K562 (cell line): ENCODE data around the gene USP43. TPM values are rescaled to one million over a fixed set of nuclear protein-coding genes. Genes with fewer than 3 reads are reported as not detected.

Experiments used
- HMG20A ChIP-seq: fragments of 450-650 bp; formaldehyde crosslinking; conservative IDR thresholded peaks from 2 replicates; pipeline ENCODE4 v1.4.0; 2020; ENCODE audit warnings: mild to moderate bottlenecking, mixed read lengths
- ZBTB1 ChIP-seq: sonication (generic); formaldehyde crosslinking; IDR thresholded peaks from 2 replicates; pipeline ENCODE4 v1.8.1; 2023; ENCODE audit warnings: missing genetic modification reagents, low read depth, mild to moderate bottlenecking, borderline replicate concordance
- ZNF224 ChIP-seq: sonication (generic); formaldehyde crosslinking; IDR thresholded peaks from 2 replicates; pipeline ENCODE4 v1.8.0; 2022; ENCODE audit warnings: mild to moderate bottlenecking, missing genetic modification reagents
- polyA plus RNA-seq, 8 experiments: library from polyadenylated mRNA; depleted of rRNA in 4 of 8; stranded (reverse) in 5 of 8; unstranded in 3 of 8; fragments of >200 nt; fragmentation: Nextera tagmentation in 2 of 8; fragmentation: Illumina TruSeq in 1 of 8; extraction: Ambion mirVana in 2 of 8; extraction: Trizol in 1 of 8; gene quantifications; 2 replicates each; pipeline versions ENCODE4 v1.2.1 to v1.2.3, GENCODE V29; 2011 to 2014; ENCODE audit warnings: inconsistent platforms in 1 of 8, missing spikeins in 1 of 8
- total RNA-seq, 7 experiments: library from RNA; depleted of rRNA in 6 of 7; stranded (reverse); fragments of >200 nt in 6 of 7; fragmentation: Illumina TruSeq in 2 of 7; extraction: Trizol in 2 of 7; gene quantifications; 2 replicates each; pipeline versions ENCODE4 v1.2.1 to v1.2.3, GENCODE V29; 2011 to 2021; ENCODE audit warnings: low replicate concordance in 1 of 7
- TF ChIP-seq, protein P1 (sequence below): IDR thresholded peaks from 2 replicates; pipeline ENCODE4 v1.6.1; 2014; ENCODE audit warnings: antibody characterized with exemption
- TF ChIP-seq, protein P2 (sequence below), 2 experiments: fragments of 450-650 bp; formaldehyde crosslinking in 1 of 2; IDR thresholded peaks; 2 replicates each; pipeline versions ENCODE4 v1.4.0 to v1.6.1; 2014 to 2020; ENCODE audit warnings: mild to moderate bottlenecking in 2 of 2, borderline replicate concordance in 1 of 2, low read depth in 1 of 2

Gene USP43
- total and polyA plus RNA-seq, 9 of the 15 experiments (the other 6 are each of a cell fraction or from before 2014, with no cell fraction given): 0.01 to 0.18 (median 0.06) TPM; not detected in 1

DNA sequence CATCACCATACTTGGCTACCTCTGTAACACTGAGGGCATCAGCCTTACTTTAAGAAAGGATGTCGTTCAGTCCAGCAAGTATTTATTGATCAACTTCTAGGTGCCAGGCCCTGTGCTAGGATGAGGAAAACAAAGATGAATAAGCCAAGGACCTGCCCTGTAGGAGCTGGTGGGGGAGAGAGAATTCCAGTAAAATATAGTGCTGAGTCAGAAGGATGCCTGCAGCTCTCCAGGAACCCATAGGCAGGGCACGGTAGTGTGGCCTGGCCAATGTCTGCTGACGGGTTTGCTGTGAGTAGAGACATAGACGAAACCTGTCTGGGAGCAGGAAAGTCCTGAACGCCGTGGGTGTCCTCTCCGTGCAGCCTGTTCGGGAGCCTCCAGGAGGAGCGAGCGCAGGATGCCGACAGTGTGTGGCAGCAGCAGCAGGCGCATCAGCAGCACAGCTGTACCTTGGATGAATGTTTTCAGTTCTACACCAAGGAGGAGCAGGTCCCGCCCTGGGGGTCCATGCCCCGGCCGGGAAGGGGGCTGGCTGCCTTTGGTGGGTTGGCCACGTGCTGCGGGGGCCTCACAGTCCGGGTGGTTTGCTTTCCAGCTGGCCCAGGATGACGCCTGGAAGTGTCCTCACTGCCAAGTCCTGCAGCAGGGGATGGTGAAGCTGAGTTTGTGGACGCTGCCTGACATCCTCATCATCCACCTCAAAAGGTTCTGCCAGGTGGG, 55.6 kb downstream of the USP43 start (continued):
- TF ChIP-seq, protein P1, sequence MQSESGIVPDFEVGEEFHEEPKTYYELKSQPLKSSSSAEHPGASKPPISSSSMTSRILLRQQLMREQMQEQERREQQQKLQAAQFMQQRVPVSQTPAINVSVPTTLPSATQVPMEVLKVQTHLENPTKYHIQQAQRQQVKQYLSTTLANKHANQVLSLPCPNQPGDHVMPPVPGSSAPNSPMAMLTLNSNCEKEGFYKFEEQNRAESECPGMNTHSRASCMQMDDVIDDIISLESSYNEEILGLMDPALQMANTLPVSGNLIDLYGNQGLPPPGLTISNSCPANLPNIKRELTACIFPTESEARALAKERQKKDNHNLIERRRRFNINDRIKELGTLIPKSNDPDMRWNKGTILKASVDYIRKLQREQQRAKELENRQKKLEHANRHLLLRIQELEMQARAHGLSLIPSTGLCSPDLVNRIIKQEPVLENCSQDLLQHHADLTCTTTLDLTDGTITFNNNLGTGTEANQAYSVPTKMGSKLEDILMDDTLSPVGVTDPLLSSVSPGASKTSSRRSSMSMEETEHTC: no peak
- TF ChIP-seq HMG20A (CRISPR knock-in tag) (no peak), ZNF224 (CRISPR knock-in tag) (no peak), ZBTB1 (CRISPR knock-in tag) (no peak)
- TF ChIP-seq, protein P2, sequence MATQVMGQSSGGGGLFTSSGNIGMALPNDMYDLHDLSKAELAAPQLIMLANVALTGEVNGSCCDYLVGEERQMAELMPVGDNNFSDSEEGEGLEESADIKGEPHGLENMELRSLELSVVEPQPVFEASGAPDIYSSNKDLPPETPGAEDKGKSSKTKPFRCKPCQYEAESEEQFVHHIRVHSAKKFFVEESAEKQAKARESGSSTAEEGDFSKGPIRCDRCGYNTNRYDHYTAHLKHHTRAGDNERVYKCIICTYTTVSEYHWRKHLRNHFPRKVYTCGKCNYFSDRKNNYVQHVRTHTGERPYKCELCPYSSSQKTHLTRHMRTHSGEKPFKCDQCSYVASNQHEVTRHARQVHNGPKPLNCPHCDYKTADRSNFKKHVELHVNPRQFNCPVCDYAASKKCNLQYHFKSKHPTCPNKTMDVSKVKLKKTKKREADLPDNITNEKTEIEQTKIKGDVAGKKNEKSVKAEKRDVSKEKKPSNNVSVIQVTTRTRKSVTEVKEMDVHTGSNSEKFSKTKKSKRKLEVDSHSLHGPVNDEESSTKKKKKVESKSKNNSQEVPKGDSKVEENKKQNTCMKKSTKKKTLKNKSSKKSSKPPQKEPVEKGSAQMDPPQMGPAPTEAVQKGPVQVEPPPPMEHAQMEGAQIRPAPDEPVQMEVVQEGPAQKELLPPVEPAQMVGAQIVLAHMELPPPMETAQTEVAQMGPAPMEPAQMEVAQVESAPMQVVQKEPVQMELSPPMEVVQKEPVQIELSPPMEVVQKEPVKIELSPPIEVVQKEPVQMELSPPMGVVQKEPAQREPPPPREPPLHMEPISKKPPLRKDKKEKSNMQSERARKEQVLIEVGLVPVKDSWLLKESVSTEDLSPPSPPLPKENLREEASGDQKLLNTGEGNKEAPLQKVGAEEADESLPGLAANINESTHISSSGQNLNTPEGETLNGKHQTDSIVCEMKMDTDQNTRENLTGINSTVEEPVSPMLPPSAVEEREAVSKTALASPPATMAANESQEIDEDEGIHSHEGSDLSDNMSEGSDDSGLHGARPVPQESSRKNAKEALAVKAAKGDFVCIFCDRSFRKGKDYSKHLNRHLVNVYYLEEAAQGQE (IDR thresholded peaks at IDR 0.05; ENCODE audit: borderline replicate concordance): no peak
- TF ChIP-seq, protein P2 (CRISPR knock-in tag; IDR thresholded peaks at IDR 0.05; ENCODE audit: low read depth): no peak
